GM18868 (cell line): ENCODE data around the gene ARHGEF25.
"Not testable (repeated sequence)": the region's sequence is repeated elsewhere in the genome, so short reads cannot be mapped to it uniquely, and the experiment has no call there.

Experiments
- ATAC-seq: cut with Tn5 transposase; IDR thresholded peaks from one replicate; pipeline ENCODE4 v1.9.1; 2021; ENCODE audit warnings: mild to moderate bottlenecking, moderate library complexity; ENCODE audit not compliant: unreplicated experiment

The ARHGEF25 gene

DNA sequence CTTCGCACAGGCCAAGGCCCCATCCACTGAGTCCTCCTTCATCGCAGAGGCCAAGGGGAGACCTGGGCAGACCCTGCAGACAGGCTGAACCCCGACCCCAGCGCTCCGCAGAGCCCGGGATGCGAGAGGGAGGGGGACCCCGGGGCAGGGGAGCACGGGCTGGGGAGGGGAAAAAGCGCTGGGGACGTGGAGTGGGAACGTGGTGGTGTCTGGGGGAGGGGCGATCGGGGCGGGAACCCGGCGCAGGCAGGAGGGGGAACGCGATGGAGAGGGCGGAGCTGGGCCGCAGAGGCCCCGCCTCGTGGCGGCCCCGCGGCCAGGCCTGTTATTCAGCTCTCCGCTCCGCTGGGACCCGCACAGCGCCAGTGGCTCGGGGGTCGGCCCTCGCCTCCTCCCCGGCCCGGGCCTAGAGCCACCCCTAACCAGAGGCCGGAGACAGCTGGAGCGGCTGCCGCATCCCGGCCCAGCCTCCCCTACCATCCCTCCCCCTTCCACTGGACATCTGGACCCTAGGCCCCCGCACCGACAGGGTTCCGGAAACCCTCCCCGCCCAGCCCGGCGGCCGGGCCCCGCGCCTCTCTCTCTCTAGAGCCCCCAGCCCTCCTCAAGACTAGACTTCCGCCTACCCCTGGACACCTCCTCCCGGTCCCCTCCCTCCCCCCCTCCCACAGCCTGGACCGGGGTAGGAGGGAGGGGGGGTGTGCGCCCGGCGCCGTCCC lies at the start of gene ARHGEF25:
TSS of gene ARHGEF25 (plus strand) at position 328 of the 719 bp plus-strand sequence. CDS start 460 bp downstream, outside the sequence.
- peak; percentile 62 for ATAC-seq

GRCh38 chr12:57563358-57563757 lies 47.9 kb upstream of the ARHGEF25 start:
- no peak for ATAC-seq

- no peak for ATAC-seq
Measured at GRCh38 chr12:57564178-57564740, 47.0 kb upstream of the ARHGEF25 start.

- ATAC-seq, result no peak
Measured at GRCh38 chr12:57568838-57569237, 42.4 kb upstream of the ARHGEF25 start.

DNA sequence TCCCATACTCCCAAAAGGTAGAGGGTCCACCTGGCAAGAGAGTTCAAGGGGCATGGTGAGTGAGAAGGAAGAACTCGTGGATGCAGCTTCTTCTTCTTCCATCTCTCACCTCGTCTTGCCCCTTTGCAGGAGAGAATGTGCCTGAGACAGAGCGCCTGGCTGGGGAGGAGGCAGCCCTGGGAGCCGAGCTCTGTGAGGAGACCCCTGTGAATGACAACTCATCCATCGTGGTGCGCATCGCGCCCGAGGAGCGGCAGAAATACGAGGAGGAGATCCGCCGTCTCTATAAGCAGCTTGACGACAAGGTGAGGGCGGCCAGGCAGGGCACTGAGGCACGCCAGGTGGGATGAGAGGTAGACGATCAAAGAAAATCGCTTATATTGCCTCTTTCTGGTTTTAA lies 41.4 kb upstream of the ARHGEF25 start:
- no peak for ATAC-seq

DNA sequence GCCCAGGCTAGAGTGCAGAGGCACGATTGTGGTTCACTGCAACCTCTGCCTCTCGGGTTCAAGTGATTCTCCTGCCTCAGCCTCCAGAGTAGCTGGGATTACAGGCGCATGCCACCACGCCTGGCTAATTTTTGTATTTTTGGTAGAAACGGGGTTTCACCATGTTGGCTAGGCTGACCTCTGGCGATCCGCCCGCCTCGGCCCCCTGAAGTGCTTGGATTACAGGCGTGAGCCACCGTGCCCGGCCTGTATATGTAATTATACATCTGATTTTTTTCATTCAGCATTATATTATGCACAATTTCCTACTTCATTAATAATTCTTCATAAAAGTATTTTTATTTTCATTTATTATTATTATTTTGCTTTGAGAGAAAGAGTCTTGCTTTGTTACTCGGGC lies 40.8 kb upstream of the ARHGEF25 start:
- ATAC-seq, result not testable (repeated sequence)

- ATAC-seq, result no peak
Measured at GRCh38 chr12:57571926-57572762, 39.1 kb upstream of the ARHGEF25 start.

DNA sequence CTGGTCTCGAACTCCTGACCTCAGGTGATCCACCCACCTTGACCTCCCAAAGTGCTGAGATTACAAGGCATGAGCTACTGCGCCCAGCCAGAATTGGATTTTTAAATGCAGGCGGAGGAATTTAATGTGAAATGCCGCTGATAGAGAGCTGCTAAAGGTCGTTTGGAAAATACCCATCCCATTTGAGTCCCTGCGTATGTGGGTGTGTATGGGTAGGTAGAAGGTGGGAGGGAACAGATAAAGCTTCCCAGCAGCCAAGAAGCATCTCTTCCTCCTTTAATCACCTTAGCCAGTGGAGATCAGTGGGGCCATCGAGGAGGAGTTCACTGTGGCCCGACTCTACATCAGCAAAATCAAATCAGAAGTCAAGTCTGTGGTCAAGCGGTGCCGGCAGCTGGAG lies 36.4 kb upstream of the ARHGEF25 start:
- ATAC-seq, result no peak

DNA sequence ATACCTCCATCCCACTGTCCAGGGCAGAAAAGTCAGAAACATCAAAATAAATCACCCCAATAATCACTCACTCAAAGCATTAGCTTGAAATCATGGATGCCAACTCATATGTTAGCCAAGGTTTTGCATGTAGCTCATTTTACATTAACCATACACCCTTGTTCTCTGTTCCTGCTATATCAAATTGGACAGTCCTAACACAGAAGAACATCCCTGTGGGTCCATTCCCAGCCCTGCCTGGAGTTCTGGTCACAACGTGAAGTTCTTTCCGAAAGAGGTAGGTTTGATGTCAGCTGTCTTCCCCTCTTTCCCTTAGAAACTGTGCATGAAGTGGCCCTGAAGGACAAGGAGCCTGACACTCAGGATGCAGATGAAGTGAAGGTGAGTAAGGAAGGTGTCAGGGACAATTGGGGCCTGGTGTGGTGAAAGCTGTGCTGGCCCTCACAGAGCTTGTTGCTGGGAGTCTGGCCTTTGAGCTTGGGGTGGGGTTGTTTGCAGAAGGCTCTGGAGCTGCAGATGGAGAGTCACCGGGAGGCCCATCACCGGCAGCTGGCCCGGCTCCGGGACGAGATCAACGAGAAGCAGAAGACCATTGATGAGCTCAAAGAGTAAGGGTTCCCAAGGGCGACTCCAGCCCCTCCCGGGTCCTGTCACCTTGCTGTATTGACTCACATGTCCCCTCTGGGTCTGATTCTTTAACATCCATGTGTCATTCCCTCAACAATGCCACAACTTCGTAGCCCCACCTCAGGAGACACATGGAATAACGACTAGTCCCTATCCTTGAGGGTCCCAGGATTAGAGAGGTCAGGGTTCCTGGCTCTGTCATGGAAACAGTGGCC lies 35.2 kb upstream of the ARHGEF25 start:
- no peak for ATAC-seq

- no peak for ATAC-seq
Measured at GRCh38 chr12:57576613-57577160, 34.5 kb upstream of the ARHGEF25 start.

DNA sequence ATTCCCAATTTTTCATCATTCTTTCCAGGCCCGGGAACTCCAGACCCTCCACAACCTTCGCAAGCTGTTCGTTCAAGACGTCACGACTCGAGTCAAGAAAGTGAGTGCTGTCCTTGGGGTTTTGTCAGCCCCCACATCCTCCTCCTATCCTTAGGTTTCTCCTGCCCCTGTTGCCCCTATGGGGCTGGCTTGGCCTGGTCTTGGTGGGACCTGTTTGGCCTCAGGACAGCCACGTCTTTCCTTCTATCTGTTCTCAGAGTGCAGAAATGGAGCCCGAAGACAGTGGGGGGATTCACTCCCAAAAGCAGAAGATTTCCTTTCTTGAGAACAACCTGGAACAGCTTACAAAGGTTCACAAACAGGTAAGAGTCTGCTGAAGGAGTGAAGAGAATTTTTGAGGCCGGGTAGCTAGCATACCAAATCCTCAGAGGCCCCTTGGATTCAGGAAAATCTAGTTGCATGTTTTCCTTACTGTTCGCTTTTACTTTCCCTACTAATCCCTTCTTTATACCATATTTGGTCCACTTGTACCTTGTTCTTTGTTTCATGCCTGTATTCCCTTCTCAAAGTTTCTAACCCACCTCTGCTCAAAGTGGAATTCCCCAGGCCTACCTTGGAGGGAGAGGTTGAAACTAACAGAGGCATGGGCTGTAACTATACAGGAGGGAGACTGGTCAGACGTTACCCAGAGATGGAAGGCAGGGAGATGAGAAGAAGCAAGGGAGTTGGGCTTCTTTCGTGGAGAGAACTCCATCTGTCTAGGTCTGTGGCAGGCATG lies 33.1 kb upstream of the ARHGEF25 start:
- ATAC-seq, result no peak

GRCh38 chr12:57579011-57579410 lies 32.2 kb upstream of the ARHGEF25 start:
- no peak for ATAC-seq

DNA sequence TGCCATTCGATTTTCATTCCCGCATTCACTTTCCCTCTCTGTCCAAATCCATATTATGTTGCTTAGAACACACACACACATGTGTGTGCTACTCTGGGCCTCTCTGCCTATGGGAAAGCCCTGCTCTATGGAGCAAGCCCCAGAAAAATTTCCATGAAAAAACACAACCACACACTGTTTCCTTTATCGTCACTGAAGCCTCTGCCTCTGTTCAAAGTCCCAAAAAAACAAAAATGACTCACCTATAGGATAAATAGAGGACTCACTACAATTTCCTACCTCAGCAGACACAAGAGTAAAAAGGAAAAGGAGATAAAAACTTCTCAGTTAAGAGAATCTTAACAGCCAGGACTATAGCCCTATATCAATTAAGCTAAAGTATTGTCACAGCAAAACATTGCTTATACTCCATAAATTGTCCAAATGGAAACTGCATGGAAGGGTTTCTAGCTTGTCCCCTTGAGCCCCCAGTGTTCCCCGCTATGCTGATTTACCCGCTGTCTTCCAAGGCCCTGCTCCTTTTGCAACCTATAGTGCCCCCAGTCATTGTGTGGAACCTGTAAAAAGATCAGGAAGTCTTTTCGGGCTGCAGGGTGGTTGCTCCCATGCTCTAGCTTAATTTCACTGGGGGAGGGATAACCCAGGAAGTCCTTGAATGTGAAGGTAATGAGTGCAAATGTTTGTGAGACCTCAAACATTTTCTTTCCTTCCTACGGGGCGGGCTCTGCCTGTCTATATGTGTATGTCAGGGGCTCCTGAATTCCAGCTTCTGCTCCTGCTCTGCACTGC lies 31.4 kb upstream of the ARHGEF25 start:
- no peak for ATAC-seq

GRCh38 chr12:57580466-57580795 lies 30.8 kb upstream of the ARHGEF25 start:
- ATAC-seq, result no peak

DNA sequence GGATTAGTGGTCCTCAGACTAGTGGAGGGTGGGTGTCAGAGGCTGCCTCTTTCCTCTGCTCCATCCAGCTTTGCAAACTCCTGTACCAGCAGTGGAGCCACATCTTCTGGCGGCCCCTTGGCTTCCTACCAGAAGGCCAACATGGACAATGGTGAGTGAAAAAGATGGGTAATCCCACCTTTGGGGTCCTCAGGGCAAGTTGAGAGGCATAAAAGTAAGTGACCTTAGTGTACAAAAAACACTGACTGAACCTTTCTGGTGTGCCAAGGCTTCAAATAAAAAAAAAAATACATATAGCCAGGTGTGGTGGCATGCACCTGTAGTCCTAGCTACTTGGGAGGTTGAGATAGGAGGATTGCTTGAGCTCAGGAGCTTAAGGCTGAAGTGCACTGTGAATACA lies 29.4 kb upstream of the ARHGEF25 start:
- ATAC-seq, result no peak

- ATAC-seq, result no peak
Measured at GRCh38 chr12:57582440-57582839, 28.8 kb upstream of the ARHGEF25 start.

- ATAC-seq, result peak; percentile 96
Measured at GRCh38 chr12:57583008-57583831, 28.0 kb upstream of the ARHGEF25 start.

GRCh38 chr12:57584050-57584449 lies 27.2 kb upstream of the ARHGEF25 start:
- ATAC-seq, result no peak
